Measurements from ENCODE around the gene ADARB2.

Gene ADARB2

GRCh38 chr10:1515780-1516491 lies 221.4 kb downstream of the ADARB2 start:
- no peak for DNase-seq

GRCh38 chr10:1515121-1515779 lies 222.1 kb downstream of the ADARB2 start:
- DNase-seq = no peak

- no peak for DNase-seq
These were observed 222.6 kb downstream of the ADARB2 start for GRCh38 chr10:1514681-1515080.

GRCh38 chr10:1513221-1513620 lies 224.1 kb downstream of the ADARB2 start:
- no peak for DNase-seq

- DNase-seq = no peak
These were observed 228.3 kb downstream of the ADARB2 start for GRCh38 chr10:1509011-1509530.

- no peak for DNase-seq
These were observed 229.2 kb downstream of the ADARB2 start for GRCh38 chr10:1508096-1508495.

- no peak for DNase-seq
These were observed 229.9 kb downstream of the ADARB2 start for GRCh38 chr10:1507436-1507835.

- no peak for DNase-seq
These were observed 232.4 kb downstream of the ADARB2 start for GRCh38 chr10:1504940-1505339.

- no peak for DNase-seq
These were observed 233.0 kb downstream of the ADARB2 start for GRCh38 chr10:1504286-1504685.

GRCh38 chr10:1502451-1502850 lies 234.9 kb downstream of the ADARB2 start:
- DNase-seq = no peak

GRCh38 chr10:1499359-1499957 lies 237.9 kb downstream of the ADARB2 start:
- DNase-seq = no peak

- DNase-seq = no peak
These were observed 238.5 kb downstream of the ADARB2 start for GRCh38 chr10:1498746-1499358.

GRCh38 chr10:1495915-1496517 lies 241.3 kb downstream of the ADARB2 start:
- no peak for DNase-seq

GRCh38 chr10:1492641-1493040 lies 244.7 kb downstream of the ADARB2 start:
- no peak for DNase-seq

- DNase-seq = no peak
These were observed 245.4 kb downstream of the ADARB2 start for GRCh38 chr10:1491901-1492300.

GRCh38 chr10:1489801-1490200 lies 247.5 kb downstream of the ADARB2 start:
- DNase-seq = no peak

GRCh38 chr10:1488970-1489548 lies 248.3 kb downstream of the ADARB2 start:
- DNase-seq = no peak

- DNase-seq = no peak
These were observed 250.3 kb downstream of the ADARB2 start for GRCh38 chr10:1486841-1487687.

GRCh38 chr10:1485357-1485756 lies 252.0 kb downstream of the ADARB2 start:
- no peak for DNase-seq

GRCh38 chr10:1483826-1484225 lies 253.5 kb downstream of the ADARB2 start:
- DNase-seq = no peak

- DNase-seq = no peak
These were observed 254.1 kb downstream of the ADARB2 start for GRCh38 chr10:1483246-1483645.

GRCh38 chr10:1477578-1477977 lies 259.7 kb downstream of the ADARB2 start:
- no peak for DNase-seq

Data from NCI-H1436 (cell line).